T-helper 9 cell (primary cell): ENCODE data around the gene SMIM14.
"Not testable (repeated sequence)": the region's sequence is repeated elsewhere in the genome, so short reads cannot be mapped to it uniquely, and the experiment has no call there.

Experiments used
- DNase-seq: peaks from one replicate; pipeline ENCODE4 v3.0.0-alpha.2; 2020
- total RNA-seq, 2 donors: gene quantifications; one replicate each; lab custom pipeline; 2026; lab: John Stamatoyannopoulos, UW

Gene SMIM14
- total RNA-seq, result 18.6 to 31.2 reads per million in 2 donors

- DNase-seq, result peak; percentile 81
Observed at GRCh38 chr4:39638354-39639239, at the start of gene SMIM14. Gene SMIM14 (minus strand): TSS chr4:39638865. CDS start chr4:39605145, 33,720 bp downstream.

- DNase-seq, result no peak
Observed at GRCh38 chr4:39687014-39687413, 48.3 kb upstream of the SMIM14 start.

- no peak for DNase-seq
Observed at GRCh38 chr4:39685990-39686389, 47.3 kb upstream of the SMIM14 start.

- no peak for DNase-seq
Observed at GRCh38 chr4:39682138-39682537, 43.5 kb upstream of the SMIM14 start.

GRCh38 chr4:39681003-39681402, 42.3 kb upstream of the SMIM14 start:
- not testable (repeated sequence) for DNase-seq

GRCh38 chr4:39675681-39676080, 37.0 kb upstream of the SMIM14 start:
- not testable (repeated sequence) for DNase-seq

GRCh38 chr4:39670296-39670695, 31.6 kb upstream of the SMIM14 start:
- not testable (repeated sequence) for DNase-seq

GRCh38 chr4:39668887-39669286, 30.2 kb upstream of the SMIM14 start:
- DNase-seq, result no peak

GRCh38 chr4:39667706-39668105, 29.0 kb upstream of the SMIM14 start:
- DNase-seq, result no peak

GRCh38 chr4:39664828-39665731, 26.4 kb upstream of the SMIM14 start:
- DNase-seq, result no peak

GRCh38 chr4:39662683-39663082, 24.0 kb upstream of the SMIM14 start:
- no peak for DNase-seq

GRCh38 chr4:39660757-39661156, 22.1 kb upstream of the SMIM14 start:
- no peak for DNase-seq

- no peak for DNase-seq
Observed at GRCh38 chr4:39660045-39660444, 21.4 kb upstream of the SMIM14 start.

GRCh38 chr4:39658756-39659155, 20.1 kb upstream of the SMIM14 start:
- no peak for DNase-seq

- DNase-seq, result no peak
Observed at GRCh38 chr4:39657465-39657864, 18.8 kb upstream of the SMIM14 start.

- not testable (repeated sequence) for DNase-seq
Observed at GRCh38 chr4:39656638-39657037, 18.0 kb upstream of the SMIM14 start.

- no peak for DNase-seq
Observed at GRCh38 chr4:39655876-39656275, 17.2 kb upstream of the SMIM14 start.

- no peak for DNase-seq
Observed at GRCh38 chr4:39655211-39655610, 16.5 kb upstream of the SMIM14 start.

- not testable (repeated sequence) for DNase-seq
Observed at GRCh38 chr4:39651586-39651985, 12.9 kb upstream of the SMIM14 start.

- no peak for DNase-seq
Observed at GRCh38 chr4:39649639-39650265, 11.1 kb upstream of the SMIM14 start.

GRCh38 chr4:39648827-39649558, 10.3 kb upstream of the SMIM14 start:
- no peak for DNase-seq

GRCh38 chr4:39648213-39648612, 9.5 kb upstream of the SMIM14 start:
- DNase-seq, result no peak
